ENCODE results near the gene LTBP3. TPM values are rescaled to one million over a fixed set of nuclear protein-coding genes. Genes with fewer than 3 reads are reported as not detected.
A peak's percentile ranks its signal among the peaks of the same experiment; 100 is the strongest.

The LTBP3 gene
- total and polyA plus RNA-seq, 2 of the 4 experiments (the other 2 are of a cell fraction), result 6.6 to 145 TPM

DNA sequence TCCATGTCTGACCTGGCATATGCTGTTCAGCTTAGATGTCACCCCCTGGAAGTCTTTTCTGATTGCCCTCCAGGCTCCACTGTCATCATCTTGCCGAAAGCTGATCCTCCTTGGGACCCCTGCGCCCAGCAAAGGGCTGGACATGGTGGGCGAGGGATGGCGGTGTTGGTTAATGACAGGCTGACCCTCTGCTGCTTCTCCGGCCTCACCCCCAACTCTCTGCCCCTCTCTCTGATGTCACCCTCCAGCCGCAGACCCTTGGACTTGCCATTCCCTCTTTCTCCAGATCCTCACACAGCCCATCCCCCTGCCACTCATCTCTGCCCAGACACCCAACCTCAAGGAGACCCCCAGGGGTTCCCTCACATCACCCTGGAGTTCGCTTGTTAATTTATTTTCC lies 20.0 kb upstream of the LTBP3 start:
- dilution Hi-C loops (cut with HindIII; ENCODE audit: low sequenced_read_pairs, unreplicated experiment) (no loop called here), intact Hi-C loops (cut with micrococcal nuclease) (no loop called here), in situ Hi-C loops (cut with MboI; ENCODE audit: low sequenced_read_pairs) (no loop called here)
- Histone ChIP-seq H3K18ac (ENCODE audit: low read depth, low read length) (no peak overlapping the region), H3K4me1 (ENCODE audit: control insufficient read depth, insufficient read depth, low read length) (peaks cover 29% of the 10 kb centered on the region), H3K9me3 (ENCODE audit: control insufficient read depth, insufficient read depth, low read length) (no peaks in the 10 kb centered on the region), H2BK20ac (ENCODE audit: low read depth, low read length) (no peak overlapping the region), H2AK5ac (ENCODE audit: low read depth, low read length) (no peak overlapping the region), H3K56ac (ENCODE audit: extremely low read depth, insufficient read depth, low read length) (no peak overlapping the region), H4K8ac (ENCODE audit: low read depth in 2 of 2, low read length in 2 of 2) (no peak overlapping the region), H3K4me3 (ENCODE audit: insufficient read depth, low read depth, low read length) (no peak overlapping the region), H4K91ac (ENCODE audit: insufficient read depth, low read depth, low read length) (no peak overlapping the region), H2AK9ac (replicated peaks; ENCODE audit: low read depth, low read length, poor library complexity) (peak overlapping the region; percentile 95), H3K9ac (ENCODE audit: low read depth, low read length) (0 out of 2 replicates have a peak overlapping the region, but pooled peaks have one; percentile 8), H3K23ac (ENCODE audit: low read depth, low read length) (no peak overlapping the region; the same call in 1 of the 2 replicates), H3K36me3 (ENCODE audit: control insufficient read depth, insufficient read depth, low read length) (peaks cover 26% of the 10 kb centered on the region; the same call in 1 of the 2 replicates), H2AFZ (replicated peaks; ENCODE audit: low read length, poor library complexity) (no peak overlapping the region), H3K9me1 (ENCODE audit: insufficient read depth, low read length) (peaks cover 8% of the 10 kb centered on the region), H2BK15ac (ENCODE audit: low read depth, low read length) (no peak overlapping the region), H2BK5ac (ENCODE audit: low read depth, low read length, poor library complexity, severe bottlenecking) (no peak overlapping the region), H2BK120ac (ENCODE audit: low read depth, low read length) (no peak overlapping the region), H3K79me1 (ENCODE audit: low read depth in 1 of 2, low read length in 2 of 2) (peaks cover 20 to 51% of the 10 kb centered on the region in 2 experiments; a peak in 3 of 4 replicates), H4K20me1 (ENCODE audit: insufficient read depth, low read length) (peaks cover 21% of the 10 kb centered on the region), H3K14ac (replicated peaks; ENCODE audit: low read depth, low read length) (no peak overlapping the region), H3K27me3 (ENCODE audit: control insufficient read depth, insufficient read depth, low read length) (no peaks in the 10 kb centered on the region), H3K4ac (ENCODE audit: low read depth, low read length) (no peak overlapping the region), H4K5ac (ENCODE audit: low read depth, low read length) (no peak overlapping the region), H3K4me2 (ENCODE audit: low read depth, low read length) (no peak overlapping the region; the same call in 1 of the 2 replicates), H3K27ac (ENCODE audit: insufficient read depth, low read length) (no peak overlapping the region)
- ATAC-seq (ENCODE audit: low read depth), result no peak
- ChIA-PET POLR2A (ENCODE audit: unreplicated experiment) (no interaction called here), CTCF (no interaction called here)
- WGBS, 2 experiments (ENCODE audit: extremely low coverage in 2 of 2, insufficient read length in 1 of 2), result 92% methylated on average over 5 of the region's 7 CpGs; no CpG with 5 or more reads in 1 of the 2 experiments
- DNase-seq, result no peak
- BruUV-seq (replicated peaks), result no TSS peak
- TF ChIP-seq MAFK (IDR thresholded peaks at IDR 0.05; ENCODE audit: low read depth, low read length), result no peak
- TF ChIP-seq MAZ (IDR thresholded peaks at IDR 0.05; ENCODE audit: borderline replicate concordance, low read depth, low read length), result no peak
- TF ChIP-seq NFE2L2 (IDR thresholded peaks at IDR 0.05; ENCODE audit: low read depth, low read length), result no peak
- no peak for TF ChIP-seq RFX5 (IDR thresholded peaks at IDR 0.05; ENCODE audit: low read depth, low read length)
- TF ChIP-seq RAD21 (IDR thresholded peaks at IDR 0.05; ENCODE audit: low read length), result no peak
- no peak for TF ChIP-seq RCOR1 (IDR thresholded peaks at IDR 0.05; ENCODE audit: insufficient replicate concordance, low read length)
- TF ChIP-seq FOS (IDR thresholded peaks at IDR 0.05; ENCODE audit: low read depth, low read length), result no peak
- TF ChIP-seq, protein P1, sequence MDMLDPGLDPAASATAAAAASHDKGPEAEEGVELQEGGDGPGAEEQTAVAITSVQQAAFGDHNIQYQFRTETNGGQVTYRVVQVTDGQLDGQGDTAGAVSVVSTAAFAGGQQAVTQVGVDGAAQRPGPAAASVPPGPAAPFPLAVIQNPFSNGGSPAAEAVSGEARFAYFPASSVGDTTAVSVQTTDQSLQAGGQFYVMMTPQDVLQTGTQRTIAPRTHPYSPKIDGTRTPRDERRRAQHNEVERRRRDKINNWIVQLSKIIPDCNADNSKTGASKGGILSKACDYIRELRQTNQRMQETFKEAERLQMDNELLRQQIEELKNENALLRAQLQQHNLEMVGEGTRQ (IDR thresholded peaks at IDR 0.05; ENCODE audit: low read depth, low read length), result no peak
- no peak for TF ChIP-seq BHLHE40 (IDR thresholded peaks at IDR 0.05; ENCODE audit: low read depth, low read length)
- TF ChIP-seq, protein P2, sequence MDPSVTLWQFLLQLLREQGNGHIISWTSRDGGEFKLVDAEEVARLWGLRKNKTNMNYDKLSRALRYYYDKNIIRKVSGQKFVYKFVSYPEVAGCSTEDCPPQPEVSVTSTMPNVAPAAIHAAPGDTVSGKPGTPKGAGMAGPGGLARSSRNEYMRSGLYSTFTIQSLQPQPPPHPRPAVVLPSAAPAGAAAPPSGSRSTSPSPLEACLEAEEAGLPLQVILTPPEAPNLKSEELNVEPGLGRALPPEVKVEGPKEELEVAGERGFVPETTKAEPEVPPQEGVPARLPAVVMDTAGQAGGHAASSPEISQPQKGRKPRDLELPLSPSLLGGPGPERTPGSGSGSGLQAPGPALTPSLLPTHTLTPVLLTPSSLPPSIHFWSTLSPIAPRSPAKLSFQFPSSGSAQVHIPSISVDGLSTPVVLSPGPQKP (IDR thresholded peaks at IDR 0.05; ENCODE audit: borderline replicate concordance, low read depth, low read length), result no peak
- no peak for TF ChIP-seq MXI1 (IDR thresholded peaks at IDR 0.05; ENCODE audit: borderline replicate concordance, low read depth, low read length)
- TF ChIP-seq, protein P3, sequence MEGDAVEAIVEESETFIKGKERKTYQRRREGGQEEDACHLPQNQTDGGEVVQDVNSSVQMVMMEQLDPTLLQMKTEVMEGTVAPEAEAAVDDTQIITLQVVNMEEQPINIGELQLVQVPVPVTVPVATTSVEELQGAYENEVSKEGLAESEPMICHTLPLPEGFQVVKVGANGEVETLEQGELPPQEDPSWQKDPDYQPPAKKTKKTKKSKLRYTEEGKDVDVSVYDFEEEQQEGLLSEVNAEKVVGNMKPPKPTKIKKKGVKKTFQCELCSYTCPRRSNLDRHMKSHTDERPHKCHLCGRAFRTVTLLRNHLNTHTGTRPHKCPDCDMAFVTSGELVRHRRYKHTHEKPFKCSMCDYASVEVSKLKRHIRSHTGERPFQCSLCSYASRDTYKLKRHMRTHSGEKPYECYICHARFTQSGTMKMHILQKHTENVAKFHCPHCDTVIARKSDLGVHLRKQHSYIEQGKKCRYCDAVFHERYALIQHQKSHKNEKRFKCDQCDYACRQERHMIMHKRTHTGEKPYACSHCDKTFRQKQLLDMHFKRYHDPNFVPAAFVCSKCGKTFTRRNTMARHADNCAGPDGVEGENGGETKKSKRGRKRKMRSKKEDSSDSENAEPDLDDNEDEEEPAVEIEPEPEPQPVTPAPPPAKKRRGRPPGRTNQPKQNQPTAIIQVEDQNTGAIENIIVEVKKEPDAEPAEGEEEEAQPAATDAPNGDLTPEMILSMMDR (conservative IDR thresholded peaks at IDR 0.05; ENCODE audit: low read depth, low read length), result no peak
- no peak for TF ChIP-seq SMC3 (IDR thresholded peaks at IDR 0.05; ENCODE audit: low read depth, low read length)

Data from IMR-90 (cell line).